Measurements from ENCODE around the gene PYCARD.
"Not testable (repeated sequence)": the region's sequence is repeated elsewhere in the genome, so short reads cannot be mapped to it uniquely, and the experiment has no call there.

PYCARD gene

GRCh38 chr16:31215287-31216162 lies 13.0 kb upstream of the PYCARD start:
- no peak for DNase-seq (ENCODE audit: low read depth)

GRCh38 chr16:31214708-31215286 lies 12.2 kb upstream of the PYCARD start:
- DNase-seq (ENCODE audit: low read depth), result no peak

DNA sequence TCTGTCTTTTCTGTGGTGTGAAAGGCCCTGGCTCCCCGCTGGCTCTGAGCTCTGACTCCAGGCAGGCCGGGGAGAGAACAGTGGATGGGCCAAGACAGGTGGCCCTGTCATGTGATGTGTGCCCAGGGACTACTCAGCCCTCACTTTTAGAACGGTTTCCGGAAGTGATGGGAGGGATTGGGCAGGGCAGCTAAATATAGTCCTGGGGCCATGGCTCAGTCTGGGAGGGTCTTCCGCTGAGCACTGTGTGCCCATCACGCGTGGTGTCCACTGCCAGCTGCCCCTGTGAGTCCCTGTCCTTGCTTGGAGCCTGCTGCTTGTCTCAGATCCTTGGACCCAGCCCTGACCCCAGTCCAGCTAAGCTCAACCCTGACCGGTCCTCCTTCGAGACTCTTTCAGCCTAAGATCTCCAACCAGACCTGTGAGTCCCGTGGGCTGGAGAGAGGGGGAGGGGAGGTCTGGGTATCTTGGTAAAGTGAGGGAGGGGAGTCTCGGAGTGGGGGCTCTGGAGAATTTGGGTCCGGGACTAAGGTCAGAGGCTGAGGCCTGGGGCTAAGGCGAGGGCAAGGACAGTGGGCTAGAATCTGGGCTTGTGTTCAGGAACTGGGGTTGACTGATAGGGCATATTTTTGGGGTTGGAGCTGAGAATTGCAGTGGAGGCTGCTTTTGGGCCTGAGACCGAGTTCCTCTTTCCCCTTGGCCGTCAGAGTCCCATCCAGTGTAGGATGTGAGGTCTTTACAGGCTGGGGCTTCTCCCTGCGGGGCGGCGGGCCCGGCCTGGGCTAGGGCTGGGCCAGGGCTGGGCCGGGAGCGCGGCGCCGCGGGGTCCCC lies 11.5 kb upstream of the PYCARD start, which contains the start of gene TRIM72:
Gene TRIM72, plus strand, starts transcription at position 243 of the 831 bp plus-strand sequence. CDS start 620 bp downstream, outside the sequence.
- no peak for DNase-seq (ENCODE audit: low read depth)

DNA sequence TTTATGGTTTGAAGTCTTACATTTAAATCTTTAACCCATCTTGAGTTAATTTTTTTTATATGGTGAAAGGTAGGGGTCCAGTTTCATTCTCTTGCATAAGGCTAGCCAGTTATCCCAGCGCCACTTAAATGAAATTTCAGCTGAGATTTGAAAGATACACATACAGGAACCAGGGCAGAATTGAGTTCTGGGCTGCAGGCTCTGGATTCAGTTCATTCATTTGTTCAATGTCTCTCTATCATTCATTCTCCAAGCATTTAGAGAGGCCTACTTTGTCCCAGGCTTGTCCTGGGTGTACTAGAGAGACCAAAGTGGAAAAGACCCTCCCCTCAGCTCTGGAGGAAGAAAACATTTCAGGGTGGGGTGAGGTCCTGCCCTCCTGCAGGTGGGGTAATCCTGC lies 10.8 kb upstream of the PYCARD start:
- DNase-seq (ENCODE audit: low read depth), result no peak

- no peak for DNase-seq (ENCODE audit: low read depth)
These were observed 4.2 kb upstream of the PYCARD start for GRCh38 chr16:31206776-31207175.

GRCh38 chr16:31204871-31205666 lies 2.5 kb upstream of the PYCARD start:
- no peak for DNase-seq (ENCODE audit: low read depth)

DNA sequence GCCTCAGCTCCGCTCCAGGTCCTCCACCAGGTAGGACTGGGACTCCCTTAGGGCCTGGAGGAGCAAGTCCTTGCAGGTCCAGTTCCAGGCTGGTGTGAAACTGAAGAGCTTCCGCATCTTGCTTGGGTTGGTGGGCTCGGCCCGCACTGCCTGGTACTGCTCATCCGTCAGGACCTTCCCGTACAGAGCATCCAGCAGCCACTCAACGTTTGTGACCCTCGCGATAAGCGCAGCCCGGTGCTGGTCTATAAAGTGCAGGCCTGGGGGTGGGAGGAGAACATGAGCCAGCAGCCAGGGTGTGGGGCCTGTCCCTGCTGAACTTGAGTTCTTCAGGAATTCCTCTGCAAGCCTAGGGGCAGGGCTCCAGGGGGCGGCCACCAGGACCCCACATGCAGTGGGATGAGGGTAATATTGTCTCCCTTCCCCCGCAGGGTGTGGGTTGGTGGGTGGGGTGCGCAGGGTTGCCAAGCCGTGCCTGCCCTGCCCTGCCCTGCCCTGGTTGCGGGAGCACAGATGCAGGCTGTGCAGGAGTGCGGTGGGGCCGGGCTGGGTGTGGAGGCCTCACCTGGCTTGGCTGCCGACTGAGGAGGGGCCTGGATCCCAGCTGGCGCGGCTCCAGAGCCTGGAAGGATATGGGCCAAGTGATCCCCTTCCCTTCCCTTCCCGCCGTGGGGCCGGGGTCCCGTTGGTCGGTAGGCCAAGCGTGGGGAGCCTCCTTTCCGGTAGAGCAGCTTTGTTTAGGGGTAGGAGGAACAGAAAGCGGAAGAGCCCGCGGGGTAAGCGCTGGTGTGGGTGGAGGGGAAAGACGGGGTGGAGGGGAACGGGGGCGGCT lies 762 bp downstream of the PYCARD start:
- no peak for DNase-seq (ENCODE audit: low read depth)

- DNase-seq (ENCODE audit: low read depth), result no peak
These were observed 1.6 kb downstream of the PYCARD start for GRCh38 chr16:31200821-31201568.

- DNase-seq (ENCODE audit: low read depth), result not testable (repeated sequence)
These were observed 2.4 kb downstream of the PYCARD start for GRCh38 chr16:31200111-31200510.

- no peak for DNase-seq (ENCODE audit: low read depth)
These were observed 3.0 kb downstream of the PYCARD start for GRCh38 chr16:31199430-31200041.

GRCh38 chr16:31198207-31198882 lies 4.2 kb downstream of the PYCARD start:
- DNase-seq (ENCODE audit: low read depth), result no peak

- DNase-seq (ENCODE audit: low read depth), result no peak
These were observed 6.1 kb downstream of the PYCARD start for GRCh38 chr16:31196324-31197088.

GRCh38 chr16:31195861-31196260 lies 6.7 kb downstream of the PYCARD start:
- DNase-seq (ENCODE audit: low read depth), result not testable (repeated sequence)

GRCh38 chr16:31194898-31195297 lies 7.7 kb downstream of the PYCARD start:
- DNase-seq (ENCODE audit: low read depth), result no peak

- no peak for DNase-seq (ENCODE audit: low read depth)
These were observed 8.7 kb downstream of the PYCARD start for GRCh38 chr16:31193874-31194273.

- no peak for DNase-seq (ENCODE audit: low read depth)
These were observed 9.5 kb downstream of the PYCARD start for GRCh38 chr16:31192856-31193642.

GRCh38 chr16:31191697-31192428 lies 10.7 kb downstream of the PYCARD start:
- DNase-seq (ENCODE audit: low read depth), result no peak
